ENCODE results near the gene RINT1. TPM values are rescaled to one million over a fixed set of nuclear protein-coding genes. Genes with fewer than 3 reads are reported as not detected.
"Not testable (repeated sequence)": the region's sequence is repeated elsewhere in the genome, so short reads cannot be mapped to it uniquely, and the experiment has no call there.

Gene RINT1
- total RNA-seq, 1 experiment from 2014 or later, result 26.6 TPM

DNA sequence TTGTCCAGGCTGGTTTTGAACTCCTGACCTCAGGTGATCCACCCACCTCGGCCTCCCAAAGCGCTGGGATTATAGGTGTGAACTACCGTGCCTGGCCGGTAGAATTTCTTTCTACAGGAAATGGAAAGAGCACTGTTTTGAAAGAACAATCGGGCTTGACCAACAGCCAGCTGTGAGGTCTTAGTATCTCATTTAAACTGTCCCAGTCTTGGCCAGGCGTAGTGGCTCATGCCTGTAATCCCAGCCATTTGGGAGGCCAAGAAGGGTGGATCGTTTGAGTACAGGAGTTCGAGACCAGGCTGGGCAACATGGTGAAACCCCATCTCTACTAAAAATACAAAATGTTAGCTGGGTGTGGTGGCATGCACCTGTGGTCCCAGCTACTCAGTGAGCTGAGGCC lies 67.1 kb downstream of the RINT1 start:
- CTCF ChIA-PET, result interaction anchor here (1.0 kb wide), 1 partner anchor 10 kb away, joined by 5 read pairs; no protein-coding TSS in a partner anchor
- H3K9me3 Mint-ChIP-seq; H3K27me3 Mint-ChIP-seq (ENCODE audit: low read depth); H3K4me3 Mint-ChIP-seq; POLR2A ChIA-PET; ATAC-seq; H3K36me3 Mint-ChIP-seq; DNase-seq (ENCODE audit: low spot score); H3K27ac Mint-ChIP-seq: not testable (repeated sequence)
- H3K4me1 Mint-ChIP-seq, result peaks cover 37% of the 10 kb centered on the region
- peak; percentile 52; the same call in 1 of the 2 replicates for TF ChIP-seq ZNF121 (CRISPR knock-in tag; IDR thresholded peaks at IDR 0.05)

DNA sequence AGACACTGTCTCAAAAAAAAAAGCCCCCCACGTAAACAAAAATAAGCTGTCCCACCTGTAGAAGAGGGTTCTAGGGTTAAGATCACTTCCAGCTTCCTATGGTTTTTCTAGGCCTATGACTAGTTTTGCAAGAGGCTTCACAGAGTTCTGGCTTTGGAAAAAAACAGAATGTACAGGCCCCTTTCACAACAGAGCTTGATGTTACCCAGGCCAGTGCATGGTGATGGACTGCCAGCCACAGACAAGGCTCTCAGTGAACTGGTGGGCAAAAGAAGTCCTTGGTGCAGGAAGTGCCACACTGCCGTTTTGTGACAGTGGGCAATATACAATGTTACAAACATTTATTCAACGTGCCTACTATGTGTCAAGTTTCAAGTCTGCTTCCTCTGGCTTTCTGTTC lies 67.5 kb downstream of the RINT1 start:
- ChIA-PET POLR2A (no interaction called here), CTCF (interaction anchor here (1.0 kb wide), 1 partner anchor 10 kb away, joined by 5 read pairs; no protein-coding TSS in a partner anchor)
- TF ChIP-seq, protein P1, sequence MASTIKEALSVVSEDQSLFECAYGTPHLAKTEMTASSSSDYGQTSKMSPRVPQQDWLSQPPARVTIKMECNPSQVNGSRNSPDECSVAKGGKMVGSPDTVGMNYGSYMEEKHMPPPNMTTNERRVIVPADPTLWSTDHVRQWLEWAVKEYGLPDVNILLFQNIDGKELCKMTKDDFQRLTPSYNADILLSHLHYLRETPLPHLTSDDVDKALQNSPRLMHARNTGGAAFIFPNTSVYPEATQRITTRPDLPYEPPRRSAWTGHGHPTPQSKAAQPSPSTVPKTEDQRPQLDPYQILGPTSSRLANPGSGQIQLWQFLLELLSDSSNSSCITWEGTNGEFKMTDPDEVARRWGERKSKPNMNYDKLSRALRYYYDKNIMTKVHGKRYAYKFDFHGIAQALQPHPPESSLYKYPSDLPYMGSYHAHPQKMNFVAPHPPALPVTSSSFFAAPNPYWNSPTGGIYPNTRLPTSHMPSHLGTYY (CRISPR knock-in tag; IDR thresholded peaks at IDR 0.05), result no peak
- TF ChIP-seq GABPB1 (CRISPR knock-in tag; IDR thresholded peaks at IDR 0.05), result no peak
- TF ChIP-seq ZNF121 (CRISPR knock-in tag; IDR thresholded peaks at IDR 0.05), result no peak
- TF ChIP-seq FOXP1 (CRISPR knock-in tag; IDR thresholded peaks at IDR 0.05; ENCODE audit: borderline replicate concordance), result no peak
- no peak for TF ChIP-seq ZNF317 (CRISPR knock-in tag; IDR thresholded peaks at IDR 0.05; ENCODE audit: borderline replicate concordance, low read depth)
- no peak for TF ChIP-seq ZNF416 (CRISPR knock-in tag; IDR thresholded peaks at IDR 0.05)
- TF ChIP-seq, protein P2, sequence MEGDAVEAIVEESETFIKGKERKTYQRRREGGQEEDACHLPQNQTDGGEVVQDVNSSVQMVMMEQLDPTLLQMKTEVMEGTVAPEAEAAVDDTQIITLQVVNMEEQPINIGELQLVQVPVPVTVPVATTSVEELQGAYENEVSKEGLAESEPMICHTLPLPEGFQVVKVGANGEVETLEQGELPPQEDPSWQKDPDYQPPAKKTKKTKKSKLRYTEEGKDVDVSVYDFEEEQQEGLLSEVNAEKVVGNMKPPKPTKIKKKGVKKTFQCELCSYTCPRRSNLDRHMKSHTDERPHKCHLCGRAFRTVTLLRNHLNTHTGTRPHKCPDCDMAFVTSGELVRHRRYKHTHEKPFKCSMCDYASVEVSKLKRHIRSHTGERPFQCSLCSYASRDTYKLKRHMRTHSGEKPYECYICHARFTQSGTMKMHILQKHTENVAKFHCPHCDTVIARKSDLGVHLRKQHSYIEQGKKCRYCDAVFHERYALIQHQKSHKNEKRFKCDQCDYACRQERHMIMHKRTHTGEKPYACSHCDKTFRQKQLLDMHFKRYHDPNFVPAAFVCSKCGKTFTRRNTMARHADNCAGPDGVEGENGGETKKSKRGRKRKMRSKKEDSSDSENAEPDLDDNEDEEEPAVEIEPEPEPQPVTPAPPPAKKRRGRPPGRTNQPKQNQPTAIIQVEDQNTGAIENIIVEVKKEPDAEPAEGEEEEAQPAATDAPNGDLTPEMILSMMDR (IDR thresholded peaks at IDR 0.05), result no peak
- TF ChIP-seq, protein P3, sequence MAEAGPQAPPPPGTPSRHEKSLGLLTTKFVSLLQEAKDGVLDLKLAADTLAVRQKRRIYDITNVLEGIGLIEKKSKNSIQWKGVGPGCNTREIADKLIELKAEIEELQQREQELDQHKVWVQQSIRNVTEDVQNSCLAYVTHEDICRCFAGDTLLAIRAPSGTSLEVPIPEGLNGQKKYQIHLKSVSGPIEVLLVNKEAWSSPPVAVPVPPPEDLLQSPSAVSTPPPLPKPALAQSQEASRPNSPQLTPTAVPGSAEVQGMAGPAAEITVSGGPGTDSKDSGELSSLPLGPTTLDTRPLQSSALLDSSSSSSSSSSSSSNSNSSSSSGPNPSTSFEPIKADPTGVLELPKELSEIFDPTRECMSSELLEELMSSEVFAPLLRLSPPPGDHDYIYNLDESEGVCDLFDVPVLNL (CRISPR knock-in tag; IDR thresholded peaks at IDR 0.05; ENCODE audit: borderline replicate concordance, low read depth), result no peak
- TF ChIP-seq MYBL2 (CRISPR knock-in tag; IDR thresholded peaks at IDR 0.05), result no peak
- TF ChIP-seq ATF1 (CRISPR knock-in tag; IDR thresholded peaks at IDR 0.05), result no peak
- TF ChIP-seq NR3C1 (CRISPR knock-in tag; conservative IDR thresholded peaks at IDR 0.05; ENCODE audit: low read depth), result no peak
- TF ChIP-seq, protein P4, sequence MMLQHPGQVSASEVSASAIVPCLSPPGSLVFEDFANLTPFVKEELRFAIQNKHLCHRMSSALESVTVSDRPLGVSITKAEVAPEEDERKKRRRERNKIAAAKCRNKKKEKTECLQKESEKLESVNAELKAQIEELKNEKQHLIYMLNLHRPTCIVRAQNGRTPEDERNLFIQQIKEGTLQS (CRISPR knock-in tag; conservative IDR thresholded peaks at IDR 0.05), result no peak
- TF ChIP-seq, protein P5, sequence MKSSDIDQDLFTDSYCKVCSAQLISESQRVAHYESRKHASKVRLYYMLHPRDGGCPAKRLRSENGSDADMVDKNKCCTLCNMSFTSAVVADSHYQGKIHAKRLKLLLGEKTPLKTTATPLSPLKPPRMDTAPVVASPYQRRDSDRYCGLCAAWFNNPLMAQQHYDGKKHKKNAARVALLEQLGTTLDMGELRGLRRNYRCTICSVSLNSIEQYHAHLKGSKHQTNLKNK (CRISPR knock-in tag; IDR thresholded peaks at IDR 0.05), result no peak
- TF ChIP-seq, protein P6, sequence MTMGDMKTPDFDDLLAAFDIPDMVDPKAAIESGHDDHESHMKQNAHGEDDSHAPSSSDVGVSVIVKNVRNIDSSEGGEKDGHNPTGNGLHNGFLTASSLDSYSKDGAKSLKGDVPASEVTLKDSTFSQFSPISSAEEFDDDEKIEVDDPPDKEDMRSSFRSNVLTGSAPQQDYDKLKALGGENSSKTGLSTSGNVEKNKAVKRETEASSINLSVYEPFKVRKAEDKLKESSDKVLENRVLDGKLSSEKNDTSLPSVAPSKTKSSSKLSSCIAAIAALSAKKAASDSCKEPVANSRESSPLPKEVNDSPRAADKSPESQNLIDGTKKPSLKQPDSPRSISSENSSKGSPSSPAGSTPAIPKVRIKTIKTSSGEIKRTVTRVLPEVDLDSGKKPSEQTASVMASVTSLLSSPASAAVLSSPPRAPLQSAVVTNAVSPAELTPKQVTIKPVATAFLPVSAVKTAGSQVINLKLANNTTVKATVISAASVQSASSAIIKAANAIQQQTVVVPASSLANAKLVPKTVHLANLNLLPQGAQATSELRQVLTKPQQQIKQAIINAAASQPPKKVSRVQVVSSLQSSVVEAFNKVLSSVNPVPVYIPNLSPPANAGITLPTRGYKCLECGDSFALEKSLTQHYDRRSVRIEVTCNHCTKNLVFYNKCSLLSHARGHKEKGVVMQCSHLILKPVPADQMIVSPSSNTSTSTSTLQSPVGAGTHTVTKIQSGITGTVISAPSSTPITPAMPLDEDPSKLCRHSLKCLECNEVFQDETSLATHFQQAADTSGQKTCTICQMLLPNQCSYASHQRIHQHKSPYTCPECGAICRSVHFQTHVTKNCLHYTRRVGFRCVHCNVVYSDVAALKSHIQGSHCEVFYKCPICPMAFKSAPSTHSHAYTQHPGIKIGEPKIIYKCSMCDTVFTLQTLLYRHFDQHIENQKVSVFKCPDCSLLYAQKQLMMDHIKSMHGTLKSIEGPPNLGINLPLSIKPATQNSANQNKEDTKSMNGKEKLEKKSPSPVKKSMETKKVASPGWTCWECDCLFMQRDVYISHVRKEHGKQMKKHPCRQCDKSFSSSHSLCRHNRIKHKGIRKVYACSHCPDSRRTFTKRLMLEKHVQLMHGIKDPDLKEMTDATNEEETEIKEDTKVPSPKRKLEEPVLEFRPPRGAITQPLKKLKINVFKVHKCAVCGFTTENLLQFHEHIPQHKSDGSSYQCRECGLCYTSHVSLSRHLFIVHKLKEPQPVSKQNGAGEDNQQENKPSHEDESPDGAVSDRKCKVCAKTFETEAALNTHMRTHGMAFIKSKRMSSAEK (CRISPR knock-in tag; IDR thresholded peaks at IDR 0.05; ENCODE audit: borderline replicate concordance), result no peak
- TF ChIP-seq GTF2I (CRISPR knock-in tag; conservative IDR thresholded peaks at IDR 0.05), result no peak
- no peaks in the 10 kb centered on the region for H3K9me3 Mint-ChIP-seq
- H3K4me3 Mint-ChIP-seq, result no peak overlapping the region
- no peaks in the 10 kb centered on the region; the same call in 1 of the 2 replicates for H3K27me3 Mint-ChIP-seq (ENCODE audit: low read depth)
- H3K4me1 Mint-ChIP-seq, result peaks cover 33% of the 10 kb centered on the region
- no peak for DNase-seq (ENCODE audit: low spot score)
- H3K27ac Mint-ChIP-seq, result no peak overlapping the region
- ATAC-seq, result no peak
- peaks cover 7% of the 10 kb centered on the region; the same call in 1 of the 2 replicates for H3K36me3 Mint-ChIP-seq

All from WTC11 (cell line).